A549 (cell line): ENCODE results near the gene ADAM12. TPM values are rescaled to one million over a fixed set of nuclear protein-coding genes. Genes with fewer than 3 reads are reported as not detected.

Experiments
- ATAC-seq, 2 experiments: fragments of 200-7000 bp in 1 of 2; fragments of >200 bp in 1 of 2; cut with Nextera tagmentation in 1 of 2; cut with Tn5 transposase in 1 of 2; 3 replicates each; pipeline versions ENCODE4 v1.8.0 to v1.9.1; 2018 to 2020; ENCODE audit warnings: mild to moderate bottlenecking in 1 of 2, moderate library complexity in 1 of 2
- CTCF ChIA-PET: fragments of 300-600 bp; sonication (Branson Sonifier 250); formaldehyde crosslinking; extraction: SDS; loops from one replicate; lab custom pipeline; 2021; ENCODE audit warnings: antibody characterized with exemption, inconsistent platforms; lab: Yijun Ruan, JAX
- POLR2A ChIA-PET: fragments of 350-600 bp; formaldehyde crosslinking; extraction: SDS; loops from one replicate; lab custom pipeline; 2021; ENCODE audit warnings: antibody characterized with exemption, inconsistent platforms; lab: Yijun Ruan, JAX
- DNase-seq, 2 experiments: peaks; one replicate each; pipeline versions ENCODE4 v3.0.0 to v3.0.0-alpha.2; 2011 to 2016; ENCODE audit warnings: low read depth in 1 of 2, low spot score in 1 of 2
- FAIRE-seq: peaks from 2 replicates; lab custom pipeline; 2011; peaks lifted over from hg19 to GRCh38; lab: Jason Lieb, UNC
- H3K27ac ChIP-seq, 2 experiments: fragments of >200 bp; sonication (Bioruptor Twin); formaldehyde crosslinking; 3 replicates each; pipeline ENCODE4 v1.5.1; 2016 to 2017
- H3K4me1 ChIP-seq: fragments of >200 bp; sonication (Bioruptor Twin); formaldehyde crosslinking; 3 replicates; pipeline ENCODE4 v1.6.1; 2016
- H3K4me2 ChIP-seq: fragments of >200 bp; sonication (Bioruptor Twin); formaldehyde crosslinking; 3 replicates; pipeline ENCODE4 v1.6.1; 2016
- H3K4me3 ChIP-seq: fragments of >200 bp; sonication (Bioruptor Twin); formaldehyde crosslinking; 3 replicates; pipeline ENCODE4 v1.5.1; 2016
- H3K9me3 ChIP-seq: fragments of >200 bp; sonication (Bioruptor Twin); formaldehyde crosslinking; 3 replicates; pipeline ENCODE4 v1.6.1; 2016
- CBX8 ChIP-seq: fragments of 200-600 bp; sonication (generic); IDR thresholded peaks from 2 replicates; pipeline ENCODE4 v1.6.1; 2016
- CHD2 ChIP-seq: fragments of 150-350 bp; IDR thresholded peaks from 2 replicates; pipeline ENCODE4 v1.6.1; 2014; ENCODE audit warnings: low read length; ENCODE audit not compliant: partially characterized antibody
- CTCF ChIP-seq: fragments of >200 bp; sonication (Bioruptor Twin); formaldehyde crosslinking; IDR thresholded peaks from 3 replicates; pipeline ENCODE4 v1.5.1; 2016
- EHF ChIP-seq: fragments of 250-450 bp; sonication (Bioruptor Pico); IDR thresholded peaks from 2 replicates; pipeline ENCODE4 v1.5.0; 2020; ENCODE audit warnings: mild to moderate bottlenecking
- EP300 ChIP-seq, 2 experiments: fragments of >200 bp; sonication (Bioruptor Twin); formaldehyde crosslinking; IDR thresholded peaks; 2 replicates in 1 of 2; 3 replicates in 1 of 2; pipeline ENCODE4 v1.6.1; 2016 to 2017
- FOSL2 ChIP-seq, 2 experiments: fragments of 450-650 bp in 1 of 2; fragments of >200 bp in 1 of 2; sonication (Bioruptor Twin) in 1 of 2; formaldehyde crosslinking; IDR thresholded peaks; 2 replicates each; pipeline versions ENCODE4 v1.5.0 to v1.6.1; 2016 to 2020; ENCODE audit warnings: mild to moderate bottlenecking in 1 of 2, moderate library complexity in 1 of 2
- FOXS1 ChIP-seq: fragments of 250-450 bp; sonication (Bioruptor Pico); IDR thresholded peaks from 2 replicates; pipeline ENCODE4 v1.5.0; 2020; ENCODE audit warnings: mild to moderate bottlenecking, moderate library complexity
- HDAC2 ChIP-seq: fragments of 200-600 bp; sonication (generic); IDR thresholded peaks from 2 replicates; pipeline ENCODE4 v1.6.1; 2016
- HES2 ChIP-seq: fragments of >200 bp; sonication (Bioruptor Twin); formaldehyde crosslinking; IDR thresholded peaks from 2 replicates; pipeline ENCODE4 v1.6.1; 2016
- KDM1A ChIP-seq: fragments of 200-600 bp; sonication (generic); IDR thresholded peaks from 2 replicates; pipeline ENCODE4 v1.6.1; 2016; ENCODE audit warnings: low read depth, mild to moderate bottlenecking
- MAZ ChIP-seq: fragments of 150-350 bp; IDR thresholded peaks from 2 replicates; pipeline ENCODE4 v1.6.1; 2014; ENCODE audit warnings: antibody characterized with exemption, low read depth, low read length, borderline replicate concordance
- MYC ChIP-seq: IDR thresholded peaks from 2 replicates; pipeline ENCODE4 v1.6.1; 2012; ENCODE audit warnings: mild to moderate bottlenecking, inconsistent platforms, low read length, improper control_type of control experiment, borderline replicate concordance
- PHF8 ChIP-seq: fragments of 200-600 bp; sonication (generic); IDR thresholded peaks from 2 replicates; pipeline ENCODE4 v1.6.1; 2016; ENCODE audit warnings: low read depth, mild to moderate bottlenecking, antibody characterized with exemption, moderate library complexity, borderline replicate concordance
- POLR2A ChIP-seq: IDR thresholded peaks from 2 replicates; pipeline ENCODE4 v1.6.1; 2012; ENCODE audit warnings: mild to moderate bottlenecking, low read length
- RAD21 ChIP-seq, 2 experiments: fragments of >200 bp in 1 of 2; sonication (Bioruptor Twin) in 1 of 2; formaldehyde crosslinking in 1 of 2; IDR thresholded peaks in 1 of 2; conservative IDR thresholded peaks in 1 of 2; 2 replicates in 1 of 2; 3 replicates in 1 of 2; pipeline ENCODE4 v1.6.1; 2012 to 2018; ENCODE audit warnings: inconsistent platforms in 1 of 2
- RFX5 ChIP-seq: fragments of 450-650 bp; IDR thresholded peaks from 2 replicates; pipeline ENCODE4 v1.7.1; 2014; ENCODE audit warnings: antibody characterized with exemption, mild to moderate bottlenecking, moderate library complexity
- SMC3 ChIP-seq: fragments of >200 bp; sonication (Bioruptor Twin); formaldehyde crosslinking; IDR thresholded peaks from 3 replicates; pipeline ENCODE4 v1.6.1; 2018; ENCODE audit warnings: inconsistent platforms
- SREBF2 ChIP-seq: fragments of 450-650 bp; IDR thresholded peaks from 2 replicates; pipeline ENCODE4 v1.6.1; 2014; ENCODE audit warnings: mild to moderate bottlenecking, moderate library complexity
- TFCP2L1 ChIP-seq: fragments of 250-450 bp; sonication (Bioruptor Pico); IDR thresholded peaks from 2 replicates; pipeline ENCODE4 v1.5.0; 2021; ENCODE audit warnings: mild to moderate bottlenecking
- ZC3H11A ChIP-seq: fragments of 450-650 bp; IDR thresholded peaks from 2 replicates; pipeline ENCODE4 v1.6.1; 2014; ENCODE audit warnings: antibody characterized with exemption, mild to moderate bottlenecking
- ZFP36 ChIP-seq: fragments of 450-650 bp; IDR thresholded peaks from 2 replicates; pipeline ENCODE4 v1.6.1; 2014; ENCODE audit warnings: borderline replicate concordance; ENCODE audit not compliant: partially characterized antibody
- ZNF302 ChIP-seq: fragments of 250-450 bp; sonication (Bioruptor Pico); IDR thresholded peaks from 2 replicates; pipeline ENCODE4 v1.9.0; 2021; ENCODE audit warnings: inconsistent platforms, mild to moderate bottlenecking, moderate library complexity
- ZSCAN20 ChIP-seq: fragments of 250-450 bp; sonication (Bioruptor Pico); IDR thresholded peaks from 2 replicates; pipeline ENCODE4 v1.8.0; 2022; ENCODE audit warnings: mild to moderate bottlenecking, moderate library complexity
- whole genome bisulfite sequencing: methylation state at CpG from one replicate; pipeline ENCODE4 v1.1.6; 2017; ENCODE audit errors: missing lambda C conversion rate; 5-methylcytosine and 5-hydroxymethylcytosine counted together
- polyA plus RNA-seq, 4 experiments: library from polyadenylated mRNA; depleted of rRNA in 3 of 4; stranded (reverse); fragments of >200 nt; fragmentation: RNase III in 1 of 4; extraction: RNeasy Plus Mini Kit Qiagen cat#74134 plus additional on column Dnase treatment in 1 of 4; gene quantifications; 2 replicates in 3 of 4; 3 replicates in 1 of 4; pipeline ENCODE4 v1.2.3, GENCODE V29; 2011 to 2017
- TF ChIP-seq, protein P1 (sequence below): fragments of 150-350 bp; IDR thresholded peaks from 2 replicates; pipeline ENCODE4 v1.6.1; 2014; ENCODE audit warnings: low read depth, mild to moderate bottlenecking, low read length
- TF ChIP-seq, protein P2 (sequence below): IDR thresholded peaks from 2 replicates; pipeline ENCODE4 v1.6.1; 2012

The ADAM12 gene
- polyA plus RNA-seq, 2 of the 4 experiments (the other 2 are of a cell fraction) = 1.6 to 4.8 TPM

DNA sequence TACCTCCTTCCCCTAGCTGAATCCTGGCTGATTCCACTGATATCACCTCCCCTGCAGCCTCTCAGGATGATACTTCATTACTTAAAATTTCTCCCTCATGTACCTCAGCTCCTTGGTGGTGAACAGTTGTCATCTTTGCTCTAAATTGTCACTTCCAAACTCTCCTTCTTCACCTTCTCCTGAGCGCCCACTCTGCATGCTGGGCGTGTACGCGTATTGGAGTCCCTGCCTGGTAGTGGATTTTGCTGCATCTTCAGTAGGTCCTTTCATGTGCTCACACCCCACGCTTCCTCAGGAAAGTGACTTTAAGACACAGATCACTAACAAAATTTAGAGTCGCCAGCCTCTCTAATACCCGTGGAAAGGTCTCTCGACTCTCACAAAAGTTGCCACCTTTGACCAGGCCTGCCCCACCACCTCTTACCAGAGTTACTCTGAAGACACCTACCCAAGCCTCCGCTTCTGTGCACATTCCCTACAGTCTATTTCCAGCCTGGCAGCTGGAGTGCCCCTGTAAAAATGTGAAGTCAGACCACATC is 255.1 kb downstream of the ADAM12 start:
- peaks cover 14% of the 10 kb centered on the region for H3K4me1 ChIP-seq
- CTCF ChIA-PET = interaction anchor here (0.8 to 1.6 kb wide), 3 partner anchors 20 to 254 kb away, joined by 3 to 4 read pairs (median 4); no protein-coding TSS in a partner anchor
- H3K4me3 ChIP-seq = no peak overlapping the region
- ATAC-seq (no peak), DNase-seq (no peak), FAIRE-seq (no peak)
- 95% methylated on average over 9 of the region's 9 CpGs for WGBS
- H3K27ac ChIP-seq = no peak overlapping the region; a peak in 1 of 6 replicates
- H3K9me3 ChIP-seq = no peaks in the 10 kb centered on the region
- no peak overlapping the region for H3K4me2 ChIP-seq
- POLR2A ChIA-PET = no interaction called here
- TF ChIP-seq HES2 = no peak
- no peak for TF ChIP-seq SMC3
- no peak for TF ChIP-seq POLR2A
- TF ChIP-seq EHF (CRISPR knock-in tag) = no peak
- no peak for TF ChIP-seq RAD21 (conservative IDR thresholded peaks at IDR 0.05 in 1 of 2, IDR thresholded peaks at IDR 0.05 in 1 of 2)
- TF ChIP-seq RFX5 = no peak
- TF ChIP-seq TFCP2L1 (CRISPR knock-in tag) = no peak
- no peak for TF ChIP-seq KDM1A
- TF ChIP-seq PHF8 = no peak
- TF ChIP-seq EP300 (IDR thresholded peaks at IDR 0.05) = no peak
- no peak for TF ChIP-seq FOXS1 (CRISPR knock-in tag)
- no peak for TF ChIP-seq ZSCAN20
- TF ChIP-seq MAZ = no peak
- TF ChIP-seq, protein P1, sequence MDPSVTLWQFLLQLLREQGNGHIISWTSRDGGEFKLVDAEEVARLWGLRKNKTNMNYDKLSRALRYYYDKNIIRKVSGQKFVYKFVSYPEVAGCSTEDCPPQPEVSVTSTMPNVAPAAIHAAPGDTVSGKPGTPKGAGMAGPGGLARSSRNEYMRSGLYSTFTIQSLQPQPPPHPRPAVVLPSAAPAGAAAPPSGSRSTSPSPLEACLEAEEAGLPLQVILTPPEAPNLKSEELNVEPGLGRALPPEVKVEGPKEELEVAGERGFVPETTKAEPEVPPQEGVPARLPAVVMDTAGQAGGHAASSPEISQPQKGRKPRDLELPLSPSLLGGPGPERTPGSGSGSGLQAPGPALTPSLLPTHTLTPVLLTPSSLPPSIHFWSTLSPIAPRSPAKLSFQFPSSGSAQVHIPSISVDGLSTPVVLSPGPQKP = no peak

DNA sequence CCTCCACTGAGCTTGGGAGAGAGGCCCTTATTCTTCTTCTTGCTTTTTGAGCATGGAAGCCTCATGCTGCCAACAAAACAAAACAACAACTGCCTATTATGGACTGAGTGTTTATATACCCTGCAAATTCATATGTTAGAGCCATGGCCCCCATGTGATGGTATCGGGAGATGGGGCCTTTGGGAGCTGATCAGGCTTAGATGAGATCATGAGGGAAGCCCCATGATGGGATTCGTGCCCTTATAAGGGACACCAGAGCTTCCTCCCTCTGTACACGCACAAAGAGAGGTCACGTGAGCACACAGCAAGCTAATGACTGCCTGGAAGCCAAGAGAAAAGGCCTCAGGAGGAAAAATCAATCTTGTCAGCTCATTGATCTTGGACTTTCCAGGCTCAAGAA is 256.9 kb downstream of the ADAM12 start:
- POLR2A ChIA-PET = no interaction called here
- no peak for TF ChIP-seq SREBF2
- no peak for TF ChIP-seq CHD2
- TF ChIP-seq CBX8 = no peak
- no peak for TF ChIP-seq MYC
- no peak for TF ChIP-seq KDM1A
- TF ChIP-seq, protein P1 = no peak
- no peak for TF ChIP-seq HES2
- no peak for TF ChIP-seq EHF (CRISPR knock-in tag)
- no peak for TF ChIP-seq ZC3H11A
- no peak for TF ChIP-seq ZNF302 (CRISPR knock-in tag)
- TF ChIP-seq TFCP2L1 (CRISPR knock-in tag) = no peak
- TF ChIP-seq HDAC2 = no peak
- no peak for TF ChIP-seq CTCF
- TF ChIP-seq, protein P2, sequence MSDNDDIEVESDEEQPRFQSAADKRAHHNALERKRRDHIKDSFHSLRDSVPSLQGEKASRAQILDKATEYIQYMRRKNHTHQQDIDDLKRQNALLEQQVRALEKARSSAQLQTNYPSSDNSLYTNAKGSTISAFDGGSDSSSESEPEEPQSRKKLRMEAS = no peak
- TF ChIP-seq FOSL2 (IDR thresholded peaks at IDR 0.05) = no peak
- no peak for TF ChIP-seq FOSL2 (CRISPR knock-in tag; IDR thresholded peaks at IDR 0.05)
- no peak for TF ChIP-seq ZFP36
- TF ChIP-seq, all 56 proteins: peak for 0
- Histone ChIP-seq H3K9me3 (no peaks in the 10 kb centered on the region), H3K4me3 (no peak overlapping the region), H3K27ac (no peak overlapping the region), H3K4me2 (no peak overlapping the region), H3K4me1 (peaks cover 14% of the 10 kb centered on the region)
- ATAC-seq = no peak
- FAIRE-seq = no peak
- WGBS = 78% methylated on average over 4 of the region's 4 CpGs
- no peak for DNase-seq
- CTCF ChIA-PET = interaction anchor here (0.5 to 1.0 kb wide), 5 partner anchors 8 to 617 kb away, joined by 3 to 5 read pairs (median 3); no protein-coding TSS in a partner anchor
